ENCODE data around the gene IGFN1.

- TF ChIP-seq, protein P1, sequence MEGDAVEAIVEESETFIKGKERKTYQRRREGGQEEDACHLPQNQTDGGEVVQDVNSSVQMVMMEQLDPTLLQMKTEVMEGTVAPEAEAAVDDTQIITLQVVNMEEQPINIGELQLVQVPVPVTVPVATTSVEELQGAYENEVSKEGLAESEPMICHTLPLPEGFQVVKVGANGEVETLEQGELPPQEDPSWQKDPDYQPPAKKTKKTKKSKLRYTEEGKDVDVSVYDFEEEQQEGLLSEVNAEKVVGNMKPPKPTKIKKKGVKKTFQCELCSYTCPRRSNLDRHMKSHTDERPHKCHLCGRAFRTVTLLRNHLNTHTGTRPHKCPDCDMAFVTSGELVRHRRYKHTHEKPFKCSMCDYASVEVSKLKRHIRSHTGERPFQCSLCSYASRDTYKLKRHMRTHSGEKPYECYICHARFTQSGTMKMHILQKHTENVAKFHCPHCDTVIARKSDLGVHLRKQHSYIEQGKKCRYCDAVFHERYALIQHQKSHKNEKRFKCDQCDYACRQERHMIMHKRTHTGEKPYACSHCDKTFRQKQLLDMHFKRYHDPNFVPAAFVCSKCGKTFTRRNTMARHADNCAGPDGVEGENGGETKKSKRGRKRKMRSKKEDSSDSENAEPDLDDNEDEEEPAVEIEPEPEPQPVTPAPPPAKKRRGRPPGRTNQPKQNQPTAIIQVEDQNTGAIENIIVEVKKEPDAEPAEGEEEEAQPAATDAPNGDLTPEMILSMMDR (IDR thresholded peaks at IDR 0.05) = peak in 3 of 4 experiments; percentile 5 to 30 (median 21)
- no peak for TF ChIP-seq EP300 (IDR thresholded peaks at IDR 0.05)
These were observed 6.1 kb upstream of the IGFN1 start for GRCh38 chr1:201184307-201185122.
